DND-41 (cell line): ENCODE measurements around the gene SMARCC1.

Source experiments
- ATAC-seq: fragments of 200-7000 bp; cut with Tn5 transposase; 3 replicates; pipeline ENCODE4 v1.9.1; 2021; ENCODE audit warnings: low read depth; ENCODE audit not compliant: insufficient read depth
- DNase-seq: peaks from one replicate; pipeline ENCODE4 v3.0.0-alpha.2; 2020
- H2AFZ ChIP-seq: 2 replicates; pipeline ENCODE4 v1.6.0; 2012; ENCODE audit warnings: low read depth, low read length
- H3K27ac ChIP-seq: 2 replicates; pipeline ENCODE4 v1.5.1; 2012; ENCODE audit warnings: low read length, inconsistent platforms
- H3K27me3 ChIP-seq: fragments of 200-600 bp; sonication (generic); 2 replicates; pipeline ENCODE4 v1.6.0; 2012; ENCODE audit warnings: low read length, mild to moderate bottlenecking, inconsistent platforms; ENCODE audit not compliant: insufficient read depth, poor library complexity
- H3K36me3 ChIP-seq: 2 replicates; pipeline ENCODE4 v1.5.1; 2012; ENCODE audit warnings: low read length, inconsistent platforms; ENCODE audit not compliant: insufficient read depth
- H3K4me1 ChIP-seq: 2 replicates; pipeline ENCODE4 v1.5.1; 2012; ENCODE audit warnings: mild to moderate bottlenecking, low read length; ENCODE audit not compliant: insufficient read depth
- H3K4me2 ChIP-seq: 2 replicates; pipeline ENCODE4 v1.6.0; 2012; ENCODE audit warnings: mild to moderate bottlenecking, moderate library complexity, low read length, inconsistent platforms; ENCODE audit not compliant: insufficient read depth
- H3K4me3 ChIP-seq, 2 experiments: fragments of 200-600 bp in 1 of 2; shearing (Covaris generic) in 1 of 2; 2 replicates each; pipeline ENCODE4 v1.5.1; 2012 to 2016; ENCODE audit warnings: inconsistent platforms in 2 of 2, low read length in 2 of 2, mild to moderate bottlenecking in 2 of 2, low read depth in 1 of 2, moderate library complexity in 1 of 2
- H3K79me2 ChIP-seq: 2 replicates; pipeline ENCODE4 v1.6.0; 2012; ENCODE audit warnings: low read length, inconsistent platforms; ENCODE audit not compliant: insufficient read depth
- H3K9ac ChIP-seq: 2 replicates; pipeline ENCODE4 v1.6.0; 2012; ENCODE audit warnings: low read depth, mild to moderate bottlenecking, inconsistent platforms, low read length, moderate library complexity
- H3K9me3 ChIP-seq: 2 replicates; pipeline ENCODE4 v1.5.1; 2012; ENCODE audit warnings: low read length, moderate library complexity, mild to moderate bottlenecking, inconsistent platforms; ENCODE audit not compliant: insufficient read depth, severe bottlenecking
- H4K20me1 ChIP-seq: 2 replicates; pipeline ENCODE4 v1.6.0; 2012; ENCODE audit warnings: low read length; ENCODE audit not compliant: insufficient read depth
- CTCF ChIP-seq: IDR thresholded peaks from 2 replicates; pipeline ENCODE4 v1.5.1; 2012; ENCODE audit warnings: borderline replicate concordance, low read length, moderate library complexity, mild to moderate bottlenecking; ENCODE audit not compliant: poor library complexity, severe bottlenecking; ENCODE audit errors: extremely low read depth
- EZH2 ChIP-seq: IDR thresholded peaks from 3 replicates; pipeline ENCODE4 v1.6.1; 2012; ENCODE audit warnings: borderline replicate concordance, low read depth, mild to moderate bottlenecking, moderate library complexity, low read length, inconsistent platforms; ENCODE audit not compliant: severe bottlenecking

Gene SMARCC1

GRCh38 chr3:47646362-47646761 is 135.3 kb downstream of the SMARCC1 start:
- Histone ChIP-seq H4K20me1 (peaks cover 5% of the 10 kb centered on the region; the same call in 1 of the 2 replicates), H2AFZ (no peak overlapping the region), H3K9me3 (no peaks in the 10 kb centered on the region), H3K9ac (no peak overlapping the region), H3K27ac (no peak overlapping the region), H3K79me2 (peaks cover 47% of the 10 kb centered on the region), H3K27me3 (no peaks in the 10 kb centered on the region), H3K36me3 (peaks cover 80% of the 10 kb centered on the region), H3K4me2 (no peak overlapping the region), H3K4me3 (no peak overlapping the region), H3K4me1 (no peaks in the 10 kb centered on the region)
- no peak for TF ChIP-seq EZH2
- no peak for TF ChIP-seq CTCF
- ATAC-seq = no peak
- DNase-seq = no peak

- peaks cover 3% of the 10 kb centered on the region; the same call in 1 of the 2 replicates for H4K20me1 ChIP-seq
- peaks cover 81% of the 10 kb centered on the region for H3K36me3 ChIP-seq
- DNase-seq = no peak
- no peak for TF ChIP-seq EZH2
- TF ChIP-seq CTCF = no peak
- H3K27me3 ChIP-seq = no peaks in the 10 kb centered on the region
- no peak overlapping the region for H3K4me2 ChIP-seq
- peaks cover 49% of the 10 kb centered on the region for H3K79me2 ChIP-seq
- H3K4me1 ChIP-seq = no peaks in the 10 kb centered on the region
- no peak for ATAC-seq
- H3K9me3 ChIP-seq = no peaks in the 10 kb centered on the region
- H2AFZ ChIP-seq = no peak overlapping the region
- no peak overlapping the region for H3K27ac ChIP-seq
- no peak overlapping the region for H3K4me3 ChIP-seq
- H3K9ac ChIP-seq = no peak overlapping the region
Measured at GRCh38 chr3:47645551-47645950, 136.1 kb downstream of the SMARCC1 start.

- no peak for TF ChIP-seq EZH2
- H3K27me3 ChIP-seq = no peaks in the 10 kb centered on the region
- H3K79me2 ChIP-seq = peaks cover 35% of the 10 kb centered on the region
- H3K4me2 ChIP-seq = no peak overlapping the region
- peaks cover 77% of the 10 kb centered on the region for H3K36me3 ChIP-seq
- peaks cover 3% of the 10 kb centered on the region; the same call in 1 of the 2 replicates for H4K20me1 ChIP-seq
- no peak overlapping the region for H3K9ac ChIP-seq
- DNase-seq = no peak
- no peaks in the 10 kb centered on the region for H3K9me3 ChIP-seq
- no peak overlapping the region for H3K4me3 ChIP-seq
- no peaks in the 10 kb centered on the region for H3K4me1 ChIP-seq
- no peak overlapping the region for H2AFZ ChIP-seq
- ATAC-seq = no peak
- no peak overlapping the region for H3K27ac ChIP-seq
Measured at GRCh38 chr3:47643092-47643491, 138.6 kb downstream of the SMARCC1 start.

- Histone ChIP-seq H2AFZ (no peak overlapping the region), H4K20me1 (no peaks in the 10 kb centered on the region), H3K9ac (no peak overlapping the region), H3K9me3 (no peaks in the 10 kb centered on the region), H3K4me2 (no peak overlapping the region), H3K4me1 (no peaks in the 10 kb centered on the region), H3K79me2 (peaks cover 33% of the 10 kb centered on the region), H3K27ac (no peak overlapping the region), H3K4me3 (no peak overlapping the region), H3K27me3 (no peaks in the 10 kb centered on the region), H3K36me3 (peaks cover 78% of the 10 kb centered on the region)
- ATAC-seq (no peak), DNase-seq (no peak)
- TF ChIP-seq EZH2 (no peak), CTCF (no peak)
Measured at GRCh38 chr3:47641739-47642138, 140.0 kb downstream of the SMARCC1 start.
